ENCODE measurements around the gene RALGPS1.

The RALGPS1 gene

DNA sequence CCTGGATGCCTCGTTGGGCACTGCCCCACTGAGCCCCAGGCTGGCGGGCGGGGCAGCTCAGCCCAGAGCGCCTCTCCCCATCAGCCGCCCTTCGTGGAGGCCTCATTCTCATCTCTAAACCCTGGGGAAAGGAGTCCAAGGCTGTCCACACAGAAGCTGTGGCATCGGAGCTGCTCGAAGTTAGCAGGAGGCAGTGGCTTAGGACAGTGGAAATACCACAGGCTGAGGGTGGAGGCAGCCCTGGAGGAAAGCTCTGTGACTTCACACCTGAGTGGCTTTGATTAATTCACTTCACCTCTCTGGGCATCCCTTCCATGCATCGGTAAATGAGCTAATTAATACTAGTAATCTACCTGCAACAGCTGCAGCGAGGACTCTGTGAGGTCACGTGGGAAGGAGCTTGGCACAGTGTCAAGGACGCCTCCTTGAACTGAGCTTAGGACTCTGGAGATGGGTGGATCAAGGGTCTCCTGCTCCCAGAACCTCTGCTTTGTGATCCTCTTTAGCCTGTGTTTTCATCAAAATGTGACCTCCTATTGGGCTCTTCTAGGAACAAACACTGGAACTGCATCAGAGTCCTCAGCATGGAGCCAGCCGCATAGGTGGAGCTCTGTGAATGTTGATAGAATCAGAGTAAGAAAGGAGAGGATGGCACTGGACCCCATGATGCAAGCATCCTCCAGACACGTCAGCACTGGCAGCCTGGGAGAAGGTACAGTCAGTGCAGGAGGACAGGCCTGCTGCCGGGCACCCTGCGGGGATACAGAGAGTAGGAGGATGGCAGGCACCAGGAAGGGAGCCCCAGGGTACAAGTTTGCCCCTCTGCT is 208.7 kb downstream of the RALGPS1 start:
- no peak for DNase-seq

DNA sequence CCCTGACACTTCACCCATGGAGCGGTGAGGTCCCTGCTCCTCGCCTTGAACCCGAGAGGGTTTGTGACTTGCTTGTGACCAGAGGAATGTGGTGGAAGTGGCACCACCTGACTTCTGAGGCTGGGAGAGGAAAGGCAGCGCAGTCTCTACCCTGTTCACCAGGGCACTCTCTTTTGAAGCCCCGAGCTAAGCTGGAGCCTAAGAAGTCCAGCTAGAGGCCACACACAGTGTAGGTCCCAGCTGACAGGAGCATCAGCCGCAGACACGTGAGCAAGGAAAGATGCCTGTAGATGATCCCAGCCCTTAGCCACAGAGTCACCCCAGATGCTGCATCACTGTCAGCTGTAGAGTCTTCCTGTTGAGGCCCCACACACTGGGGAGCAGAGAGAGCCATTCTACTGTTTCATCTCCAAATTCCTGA is 209.5 kb downstream of the RALGPS1 start:
- no peak for DNase-seq

DNA sequence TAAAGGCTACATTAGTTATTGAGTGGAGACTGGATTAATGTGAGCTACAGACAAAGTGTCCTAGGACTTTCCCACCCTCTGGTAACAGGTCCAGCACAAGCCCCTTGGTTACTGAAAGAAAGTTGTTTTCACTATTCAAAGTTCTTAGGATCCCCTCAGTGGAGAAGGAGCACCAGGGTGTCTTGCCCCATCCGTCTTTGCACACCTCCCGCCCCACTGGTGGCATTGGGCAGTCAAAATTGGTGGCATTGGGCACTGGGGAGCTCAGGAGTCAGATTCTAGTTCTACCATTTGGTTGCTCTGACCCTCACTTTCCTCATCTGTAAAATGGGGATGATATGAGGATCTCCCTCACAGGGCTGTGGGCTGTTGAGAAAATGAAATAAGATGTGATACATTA is 210.2 kb downstream of the RALGPS1 start:
- DNase-seq = no peak

DNA sequence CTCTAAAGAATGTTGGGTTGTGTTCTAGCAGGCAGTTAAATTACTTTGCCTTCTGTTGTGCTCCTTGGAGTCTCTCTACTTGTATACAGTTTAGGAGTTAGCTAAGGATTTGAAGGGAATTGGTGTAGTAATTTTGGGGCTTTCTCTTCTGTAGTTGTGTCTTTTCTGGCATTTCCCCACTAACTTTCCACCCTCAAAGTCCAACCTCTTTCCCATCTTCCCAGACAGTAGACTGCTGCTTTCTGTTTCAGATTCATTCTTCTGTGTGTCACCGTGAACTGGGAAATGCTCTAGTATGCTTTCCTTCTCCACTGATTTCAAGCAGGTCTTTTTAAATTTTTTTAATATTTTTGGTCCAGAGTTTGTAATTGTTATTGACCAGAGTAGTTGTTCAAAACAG is 212.4 kb downstream of the RALGPS1 start:
- no peak for DNase-seq

DNA sequence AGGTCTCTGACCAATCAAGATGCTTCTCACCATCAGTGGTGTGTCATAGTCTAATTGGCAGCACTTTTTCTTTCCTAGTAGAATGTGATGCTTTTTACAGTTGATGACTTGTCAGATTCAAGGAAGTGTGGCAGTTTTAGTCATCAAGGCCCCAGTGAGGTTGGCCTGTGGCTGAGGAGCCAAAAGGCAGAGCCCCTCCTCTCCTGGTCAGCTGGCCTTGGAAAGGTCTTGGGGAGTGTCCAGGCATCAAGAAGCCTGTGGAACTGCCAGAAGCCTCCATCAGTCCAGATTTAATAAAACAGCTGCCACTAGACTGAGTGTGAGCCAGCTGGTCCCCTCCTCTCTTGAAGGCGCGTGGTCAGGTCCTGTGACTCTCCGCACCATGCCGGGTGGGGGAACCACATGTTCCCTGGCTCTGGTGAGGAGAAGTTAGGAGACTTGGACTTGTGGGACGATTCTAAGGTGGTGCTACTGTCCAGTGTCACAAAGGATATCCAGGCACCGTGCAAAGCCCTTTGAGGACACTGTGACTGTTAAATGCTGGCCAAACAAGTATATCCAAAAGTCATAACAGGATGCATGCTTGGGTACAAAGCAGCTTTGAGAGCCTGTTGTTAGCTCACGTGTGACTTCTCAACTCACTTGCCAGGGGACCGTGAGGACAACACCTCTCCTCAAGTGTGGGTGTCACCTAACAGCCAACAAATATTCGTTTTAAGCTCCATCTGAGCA is 213.9 kb downstream of the RALGPS1 start:
- no peak for DNase-seq

DNA sequence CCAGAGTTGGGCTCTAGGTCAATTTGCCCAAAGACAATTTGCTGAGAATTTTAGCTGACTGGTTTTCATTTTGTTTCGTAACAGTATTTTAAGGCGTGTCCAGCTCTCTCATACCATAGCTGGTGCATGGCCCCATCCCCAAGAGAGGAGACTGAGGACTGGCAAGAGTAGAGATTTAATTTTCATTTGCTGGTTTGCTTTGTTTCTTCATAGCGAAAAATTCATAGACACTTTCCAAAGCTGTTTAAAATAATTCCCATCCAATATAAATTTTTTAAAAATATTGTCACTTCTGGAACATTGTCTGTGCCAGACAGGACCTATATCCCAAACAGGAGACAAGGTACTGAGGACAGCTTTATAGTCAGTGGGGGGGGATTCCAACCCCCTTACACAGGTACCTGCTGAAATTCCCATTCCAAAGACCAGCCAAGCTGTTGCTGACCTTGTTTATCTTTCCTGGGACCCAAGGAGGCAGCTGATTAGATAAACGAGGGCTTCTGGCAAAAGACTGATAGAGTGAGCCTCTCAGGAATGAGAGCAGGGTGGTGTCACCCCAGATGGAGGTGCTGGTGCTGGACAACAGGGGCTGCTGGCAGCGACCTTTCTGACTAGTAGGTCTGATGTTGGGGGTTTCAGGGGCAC is 214.6 kb downstream of the RALGPS1 start:
- DNase-seq = no peak

DNA sequence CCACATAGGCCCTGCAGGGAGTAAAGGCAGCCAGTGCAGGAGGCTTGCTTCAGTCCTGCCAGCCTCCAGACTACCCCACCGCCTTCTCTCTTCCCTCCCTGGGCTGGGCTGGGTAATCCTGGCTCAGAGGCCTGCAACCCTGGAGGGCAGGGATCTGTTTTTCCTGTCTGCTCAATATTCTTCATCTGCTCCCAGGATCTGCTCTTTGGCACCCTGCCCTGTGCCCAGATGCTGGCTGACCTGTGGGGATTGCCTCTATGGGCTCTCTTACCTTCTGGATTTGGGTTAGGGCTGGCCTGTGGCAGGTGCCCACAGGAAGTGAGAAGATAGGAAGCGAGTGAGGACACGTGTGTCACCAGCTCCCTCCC is 215.1 kb downstream of the RALGPS1 start:
- DNase-seq = no peak

DNA sequence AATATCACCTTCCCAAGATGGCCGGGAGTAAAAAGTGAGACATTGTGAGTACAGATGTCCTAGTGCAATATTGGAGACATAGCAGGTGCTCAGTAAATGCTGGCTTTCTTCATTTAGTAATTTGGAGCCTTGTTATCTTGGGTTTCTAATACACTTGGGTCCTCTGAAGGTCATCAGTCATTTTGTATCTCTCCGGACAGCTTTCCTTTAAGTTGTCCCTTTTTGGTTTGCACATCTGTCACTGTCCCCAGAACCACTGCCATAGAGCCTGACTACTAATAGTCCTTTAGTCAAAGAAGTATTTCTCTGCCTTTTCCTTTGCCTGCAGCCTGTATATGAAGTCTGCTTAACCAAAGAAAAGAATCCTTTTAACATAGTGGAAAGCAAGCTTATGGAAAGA is 215.7 kb downstream of the RALGPS1 start:
- no peak for DNase-seq

DNA sequence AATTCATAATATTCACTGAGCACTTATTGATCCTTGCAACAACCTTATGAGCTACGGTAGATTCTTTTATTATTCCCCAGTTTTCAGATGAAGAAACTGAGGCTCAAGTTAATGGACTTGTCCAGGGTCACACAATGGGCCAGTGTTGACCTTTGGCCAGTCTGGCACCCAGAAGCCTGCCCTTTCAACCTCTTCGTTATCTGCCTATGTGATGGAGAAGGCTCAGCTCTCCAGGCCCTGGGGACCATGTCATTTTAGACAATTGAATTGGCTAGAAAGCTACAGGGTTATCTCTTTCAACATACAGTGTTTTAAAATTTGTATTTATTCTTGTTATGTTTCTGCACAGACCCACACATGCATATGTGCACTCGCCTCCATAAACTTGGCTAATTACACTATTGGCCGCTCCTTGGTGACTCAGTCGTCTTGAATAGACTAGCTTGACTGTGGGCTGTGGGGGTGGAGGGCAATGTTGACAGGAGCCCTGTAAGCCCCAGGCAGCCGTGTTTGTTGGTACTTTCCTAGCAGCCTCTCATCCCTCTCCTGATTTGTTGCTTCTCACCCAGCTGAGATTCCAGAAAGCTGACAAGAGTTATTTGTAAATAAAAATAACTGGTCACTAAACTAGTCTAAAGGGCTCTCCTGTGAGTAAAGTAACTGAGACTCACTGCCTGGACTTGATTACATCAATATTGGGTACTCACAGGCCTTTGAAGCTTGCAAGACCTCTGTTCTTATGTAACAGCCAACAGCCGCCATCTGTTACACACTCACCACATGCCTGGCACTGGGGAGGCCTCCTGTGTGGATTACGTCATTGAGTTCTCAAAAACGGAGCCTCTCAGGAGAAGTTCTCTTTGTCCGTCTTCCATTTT is 216.3 kb downstream of the RALGPS1 start:
- no peak for DNase-seq

DNA sequence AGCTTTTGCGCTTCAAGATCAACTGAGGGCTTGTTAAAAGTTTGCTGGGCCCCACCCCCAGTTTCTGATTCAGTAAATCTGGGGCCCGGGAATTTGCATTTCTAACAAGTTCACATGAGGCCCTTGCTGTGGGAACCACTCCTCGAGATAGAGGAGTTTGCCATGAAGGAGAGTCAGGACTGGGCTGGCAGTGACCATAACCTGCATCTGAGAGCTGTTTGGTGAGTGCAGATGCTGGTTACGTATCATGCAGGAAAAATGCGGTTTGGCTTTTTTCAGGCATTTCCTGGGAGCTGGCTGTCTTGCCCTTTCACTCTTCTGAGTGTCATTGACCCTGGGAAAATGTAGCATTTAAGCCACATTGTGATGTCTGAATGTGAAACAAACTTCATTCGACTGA is 217.3 kb downstream of the RALGPS1 start:
- no peak for DNase-seq

DNA sequence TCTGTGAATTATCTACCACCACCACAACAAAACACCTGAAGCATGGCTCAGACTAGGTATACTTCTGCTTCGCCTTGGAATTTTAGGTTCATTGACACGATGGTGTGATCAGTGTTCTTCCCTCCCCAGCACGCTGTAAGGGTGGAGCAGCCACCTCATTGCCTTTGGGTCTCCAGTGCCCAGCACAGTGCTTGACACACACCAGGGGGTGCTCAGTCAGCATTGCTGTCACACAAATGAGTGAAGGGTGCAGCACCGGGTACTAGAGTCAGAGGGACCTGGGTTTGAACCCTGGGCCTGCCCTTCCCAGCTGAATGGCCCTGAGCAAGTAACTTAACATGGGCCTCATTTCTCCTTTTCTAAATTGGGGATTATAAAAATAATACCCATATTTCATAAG is 217.8 kb downstream of the RALGPS1 start:
- no peak for DNase-seq

DNA sequence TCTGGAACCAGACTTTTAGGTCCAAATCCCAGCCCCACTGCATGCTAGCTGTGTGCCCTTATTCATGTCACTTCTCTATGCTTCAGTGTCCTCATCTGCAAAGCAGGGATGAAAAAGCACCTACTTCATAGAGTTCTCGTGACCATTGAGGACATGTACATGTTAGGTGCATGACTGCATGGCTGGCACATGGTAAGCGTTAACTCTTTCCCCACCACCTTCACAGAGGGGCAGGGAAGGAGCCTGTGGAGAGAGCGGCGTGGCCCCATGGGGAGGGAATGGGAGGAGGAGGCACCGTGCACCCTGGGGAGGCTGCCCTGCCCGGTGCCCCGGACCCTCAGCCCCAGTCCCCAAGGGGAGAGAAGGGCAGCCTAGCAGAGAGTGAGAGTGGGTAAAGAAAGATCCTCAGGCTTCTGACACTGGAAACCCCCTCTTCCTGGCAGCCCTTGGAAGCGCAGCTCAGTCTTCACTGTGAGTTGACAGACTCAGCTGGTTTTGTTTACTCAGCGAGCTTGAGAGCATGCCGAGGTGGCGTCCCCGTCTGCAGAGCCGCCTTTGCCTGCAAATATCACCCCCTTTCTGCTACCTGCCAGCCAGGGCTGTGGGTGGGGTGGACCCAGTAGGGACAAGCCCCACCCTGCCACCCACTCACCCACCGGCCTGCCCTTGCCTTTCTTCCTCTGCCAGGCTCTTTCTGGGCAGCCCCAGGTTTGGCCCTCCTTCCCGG is 218.5 kb downstream of the RALGPS1 start:
- no peak for DNase-seq

DNA sequence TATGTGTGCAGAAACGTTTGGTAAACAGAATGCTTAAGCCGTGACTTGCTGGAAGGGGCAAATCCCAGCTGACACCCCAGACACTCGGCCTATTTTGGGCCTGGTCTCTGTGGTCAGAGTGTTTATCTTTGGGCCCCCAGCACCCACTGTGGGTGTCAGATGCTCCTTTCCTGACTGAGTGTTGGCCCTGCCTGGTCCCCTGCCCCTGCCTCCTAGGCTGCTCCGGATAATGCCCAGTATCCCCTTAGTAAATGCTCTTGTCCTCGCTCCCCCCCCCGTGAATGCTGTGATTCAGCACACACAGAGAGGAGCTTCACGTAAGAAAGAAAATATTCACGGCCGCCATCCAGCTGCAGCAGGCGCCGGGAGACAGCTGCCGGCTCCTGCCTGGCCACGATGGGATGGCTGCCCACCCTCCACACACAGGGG is 219.2 kb downstream of the RALGPS1 start:
- no peak for DNase-seq

DNA sequence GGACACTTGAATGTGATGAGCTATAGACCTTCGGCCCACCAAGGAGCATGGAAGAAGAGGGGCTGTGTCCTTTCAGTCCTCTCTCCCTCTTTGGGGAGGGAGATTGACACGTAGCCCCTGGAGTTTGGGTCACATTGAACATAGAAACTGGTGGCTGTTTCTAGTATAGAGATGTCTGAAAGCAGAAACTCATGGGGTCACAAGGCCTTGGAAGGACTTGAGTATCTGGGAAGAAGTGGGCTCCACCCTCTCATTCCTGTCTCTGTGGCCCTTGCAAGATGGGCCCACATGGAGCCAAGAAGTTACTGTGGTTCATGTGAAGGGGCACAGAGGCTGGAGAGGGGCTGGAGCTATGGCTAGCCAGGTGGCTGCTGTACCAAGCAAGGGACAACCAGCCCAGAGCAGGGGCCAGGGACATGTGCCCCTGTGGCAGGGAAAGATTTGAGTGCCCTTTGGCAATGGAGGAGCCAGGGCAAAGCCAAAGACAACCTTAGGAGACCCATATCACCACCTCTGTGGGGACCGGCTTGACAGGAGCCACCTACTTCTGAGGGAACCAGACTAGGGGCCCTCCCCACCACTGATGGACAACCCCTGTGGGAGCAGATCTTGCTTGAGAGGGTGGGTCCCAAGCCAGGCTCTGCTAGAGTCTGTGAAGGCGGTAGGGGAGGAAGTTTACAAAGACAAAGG is 220.6 kb downstream of the RALGPS1 start:
- DNase-seq = no peak

DNA sequence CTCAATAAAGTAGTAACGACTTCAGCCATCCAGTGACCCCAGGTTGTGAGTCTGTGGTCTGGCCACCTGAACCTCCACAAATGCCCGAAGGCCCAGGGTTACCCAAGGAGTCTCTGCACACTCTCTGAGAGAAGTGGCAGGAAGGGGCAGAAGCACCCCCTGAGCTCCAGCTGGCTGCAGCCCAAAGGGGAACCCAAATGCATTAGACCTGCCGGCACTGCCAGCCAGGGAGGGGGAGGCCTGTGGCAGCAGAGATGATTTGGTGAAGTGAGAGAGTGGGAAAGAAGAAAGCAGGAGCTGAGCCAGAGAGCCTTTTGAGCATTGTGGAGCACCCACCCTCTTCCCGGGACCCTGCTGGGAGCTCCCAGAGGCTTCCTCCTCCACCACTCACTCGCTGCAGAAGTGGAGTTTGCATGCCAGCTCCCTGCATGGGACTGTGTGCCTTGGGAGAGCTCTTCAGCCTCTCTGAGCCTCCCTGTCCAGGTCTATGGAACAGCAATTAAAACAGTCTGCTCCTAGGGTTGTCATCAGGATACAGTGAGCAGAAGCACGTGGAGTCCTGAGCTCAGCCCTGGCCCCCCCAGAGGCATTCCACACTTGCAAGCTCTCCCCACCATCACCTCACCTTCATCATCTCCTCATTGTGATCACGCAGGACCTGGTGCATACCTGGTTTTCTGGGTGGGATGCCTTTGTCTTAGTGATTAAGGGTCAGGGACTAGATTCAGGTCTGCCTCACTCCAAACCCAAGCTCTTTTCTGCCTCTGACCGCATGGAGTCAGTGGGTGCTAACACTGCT is 221.7 kb downstream of the RALGPS1 start:
- no peak for DNase-seq

DNA sequence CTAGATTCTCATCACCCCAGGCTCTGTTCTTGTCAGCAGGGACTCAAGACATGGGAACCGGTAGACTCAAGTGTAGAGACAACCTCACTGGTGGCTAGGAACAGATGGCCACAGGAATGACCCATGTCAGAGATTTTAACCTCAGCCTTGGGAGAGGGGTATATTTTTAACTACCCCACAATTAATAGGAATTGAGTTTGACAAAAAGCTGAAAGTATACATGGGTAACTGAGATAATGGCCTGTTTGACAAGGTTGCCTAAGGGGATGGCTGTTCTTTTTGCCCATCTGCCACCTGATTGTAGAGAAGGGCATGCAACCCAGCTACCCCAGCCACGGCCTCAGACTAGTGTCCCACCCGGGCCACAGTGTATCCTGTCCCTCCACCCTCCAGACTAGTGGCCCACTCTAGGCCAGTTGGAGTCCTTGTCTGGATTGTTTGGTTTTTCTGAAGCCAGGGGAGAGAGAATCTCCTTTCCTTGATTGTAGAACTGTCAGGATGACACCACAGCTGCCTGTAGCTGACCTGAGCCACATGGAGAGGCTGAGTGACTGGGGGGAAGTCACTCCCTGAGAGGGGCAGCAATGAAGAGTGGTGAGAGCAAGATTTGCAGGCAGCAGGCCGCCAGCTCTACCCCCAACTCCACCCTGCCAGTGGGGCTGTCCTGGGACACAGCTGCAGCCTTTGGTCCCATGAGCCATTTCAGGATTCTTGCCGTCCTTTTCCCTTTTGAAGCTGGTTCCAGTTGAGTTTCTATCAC is 222.5 kb downstream of the RALGPS1 start:
- DNase-seq = no peak

DNA sequence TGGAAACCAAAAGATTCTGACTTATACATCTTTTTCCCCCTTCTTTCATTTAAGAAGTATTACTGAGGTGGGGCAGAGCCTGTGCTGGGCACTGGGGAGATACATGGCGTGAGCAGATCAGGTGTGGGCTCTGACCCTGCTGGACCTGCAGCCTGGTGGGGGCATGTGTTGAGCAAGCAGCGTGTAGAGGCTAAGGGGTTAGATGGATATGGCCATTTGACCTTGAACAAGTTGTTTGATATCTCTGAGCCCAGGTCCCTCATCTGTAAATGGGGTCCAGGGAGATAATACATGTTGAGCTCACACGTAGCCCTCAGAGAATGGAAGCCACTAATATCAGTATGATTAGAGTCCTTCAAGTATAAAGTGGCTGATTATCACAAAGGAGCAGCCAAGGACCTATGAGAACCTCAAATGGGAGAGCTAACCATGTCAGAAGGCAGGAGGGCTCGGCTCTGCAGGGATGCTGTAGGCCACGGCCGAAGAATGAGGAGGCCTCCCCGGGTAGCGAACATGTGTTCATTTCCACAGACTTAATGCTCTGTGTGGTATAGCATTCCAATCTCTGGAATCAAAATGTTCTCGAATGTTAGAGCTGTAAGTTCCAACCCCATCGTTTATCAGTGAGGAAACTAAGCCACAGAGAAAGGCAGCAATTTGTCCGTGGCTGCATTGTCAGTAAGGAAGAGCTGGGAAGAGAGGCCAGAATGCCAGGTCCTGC is 223.2 kb downstream of the RALGPS1 start:
- no peak for DNase-seq

DNA sequence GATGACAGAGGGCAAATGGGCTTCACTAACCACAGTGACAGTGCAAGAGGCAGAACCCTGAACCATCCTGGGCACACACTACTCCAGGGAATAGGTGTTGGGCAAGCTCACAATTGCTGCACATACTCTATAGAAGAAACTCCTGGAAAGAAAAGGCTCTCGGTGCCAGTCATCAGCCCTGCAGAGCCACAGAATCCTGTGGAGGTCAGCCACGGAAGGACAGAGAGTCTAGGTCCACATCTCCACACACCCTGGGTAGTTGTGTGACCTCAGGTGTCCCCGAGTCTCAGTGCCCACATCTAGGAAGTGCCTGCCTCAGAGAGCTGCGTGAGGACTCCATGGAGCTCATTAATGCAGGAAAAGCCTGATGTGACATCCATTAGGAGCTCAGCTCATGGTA is 223.9 kb downstream of the RALGPS1 start:
- no peak for DNase-seq

DNA sequence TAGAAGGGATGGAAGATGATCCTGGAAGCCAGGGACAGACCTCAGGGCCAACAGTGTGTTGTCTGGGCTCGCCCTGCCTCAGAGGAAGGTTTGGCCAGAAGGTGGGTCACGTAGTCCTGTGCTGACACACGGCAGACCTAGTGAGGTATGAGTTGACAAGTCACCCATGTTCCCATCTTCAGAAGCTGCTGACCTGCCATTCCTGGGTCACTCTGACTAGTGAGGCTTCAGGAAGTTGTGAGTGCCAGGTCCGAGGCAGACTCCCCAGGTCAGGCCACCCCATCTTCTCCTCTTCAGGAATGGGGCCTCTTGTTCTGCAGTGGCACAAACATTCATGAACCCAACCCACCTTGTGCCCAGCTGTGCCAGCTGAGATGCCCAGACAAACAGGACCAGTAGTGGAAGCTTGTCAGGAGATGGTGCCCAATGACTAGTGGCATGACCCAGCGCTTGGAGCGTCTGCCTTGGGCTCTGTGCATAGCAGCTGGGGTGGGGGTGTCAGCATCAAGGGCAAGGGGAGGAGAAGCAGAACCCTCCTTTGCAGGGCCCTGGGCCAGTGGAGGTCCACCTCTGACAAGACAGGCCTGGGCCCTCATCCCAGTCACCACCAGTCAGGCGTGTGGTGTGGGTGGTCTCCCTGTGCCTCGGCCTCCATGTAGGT is 224.6 kb downstream of the RALGPS1 start:
- no peak for DNase-seq
